MM.1S (cell line): ENCODE measurements around the gene SCYGR7.

Source experiments
- CTCF ChIP-seq: fragments of 300-600 bp; sonication (generic); IDR thresholded peaks from 2 replicates; pipeline ENCODE4 v1.5.1; 2016; ENCODE audit warnings: antibody characterized with exemption, low read length, mixed read lengths
- EZH2 ChIP-seq: fragments of 300-600 bp; sonication (generic); optimal IDR thresholded peaks from 2 replicates; pipeline ENCODE3; 2017; ENCODE audit warnings: low read depth, mild to moderate bottlenecking, antibody characterized with exemption, low read length, mixed read lengths
- EZH2phosphoT487 ChIP-seq: fragments of 300-600 bp; sonication (generic); IDR thresholded peaks from 2 replicates; pipeline ENCODE4 v1.6.1; 2018; ENCODE audit warnings: antibody characterized with exemption, low read length

- TF ChIP-seq CTCF (no peak), EZH2 (no peak), EZH2phosphoT487 (no peak)
These were observed 21.3 kb upstream of the SCYGR7 start for GRCh38 chr2:227706859-227707258.
